ENCODE results near the gene R3HCC1L. TPM values are rescaled to one million over a fixed set of nuclear protein-coding genes. Genes with fewer than 3 reads are reported as not detected.

Gene R3HCC1L
- total RNA-seq, result 10 to 100 TPM; 19.6 to 21.8 TPM

DNA sequence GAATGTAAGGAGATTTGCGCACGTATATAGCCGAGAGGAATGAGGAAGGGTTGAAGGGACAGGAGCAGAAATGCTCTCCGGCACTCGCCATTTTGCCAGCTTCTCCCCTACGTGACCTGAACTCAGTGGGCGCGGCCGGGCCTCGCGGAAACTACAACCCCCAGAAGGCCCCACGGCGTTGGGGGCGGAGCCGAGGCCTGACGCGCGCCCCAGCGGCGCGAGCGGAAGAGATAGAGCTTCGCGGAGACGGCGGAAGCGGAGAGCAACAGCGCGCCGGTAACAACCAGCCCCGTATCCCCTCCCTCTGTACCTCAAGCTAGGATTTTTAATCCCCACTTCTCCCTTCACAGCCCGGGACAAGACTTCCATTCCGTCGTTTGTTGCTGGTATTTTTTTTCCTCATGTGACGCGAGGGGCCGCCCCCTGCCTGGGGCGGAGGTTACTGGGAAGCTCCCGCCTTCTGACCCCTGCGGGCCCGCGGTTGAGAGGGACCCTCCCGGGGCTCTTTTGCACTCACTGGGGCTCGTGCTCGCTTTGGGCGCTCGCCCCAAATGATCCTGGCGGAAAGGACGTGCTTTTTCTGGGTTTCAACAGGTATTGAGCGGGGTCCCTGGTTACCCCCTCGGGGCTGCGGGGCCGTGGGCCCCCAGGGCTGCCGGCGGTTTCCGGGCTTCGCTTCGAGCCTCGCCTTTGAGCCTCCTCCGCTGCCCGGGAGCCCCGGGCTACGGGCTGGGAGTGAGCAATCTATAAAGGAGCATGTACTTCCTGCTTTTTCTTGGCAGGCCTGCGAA, at the start of gene R3HCC1L:
TSS of gene R3HCC1L (plus strand) at position 227 of the 791 bp plus-strand sequence. CDS start 73,458 bp downstream, outside the sequence.
- Mint-ChIP-seq H3K27ac (peak within 1 kb of the TSS; percentile 96), H3K9me3 (peaks cover 5% of the 10 kb centered on the region), H3K27me3 (peaks cover 4% of the 10 kb centered on the region), H3K4me3 (peak within 1 kb of the TSS; percentile 88), H3K4me1 (peaks cover 34% of the 10 kb centered on the region), H3K36me3 (peaks cover 13% of the 10 kb centered on the region)
- ATAC-seq (ENCODE audit: low read depth) (peak; percentile 90), DNase-seq (peak; percentile 97)
- POLR2A ChIA-PET, result interaction anchor here (0.5 to 1.2 kb wide), 7 partner anchors 8 to 1852 kb away, joined by 3 to 5 read pairs (median 3); partner anchors contain the start of genes AVPI1, MARVELD1, RRP12 and ZFYVE27

DNA sequence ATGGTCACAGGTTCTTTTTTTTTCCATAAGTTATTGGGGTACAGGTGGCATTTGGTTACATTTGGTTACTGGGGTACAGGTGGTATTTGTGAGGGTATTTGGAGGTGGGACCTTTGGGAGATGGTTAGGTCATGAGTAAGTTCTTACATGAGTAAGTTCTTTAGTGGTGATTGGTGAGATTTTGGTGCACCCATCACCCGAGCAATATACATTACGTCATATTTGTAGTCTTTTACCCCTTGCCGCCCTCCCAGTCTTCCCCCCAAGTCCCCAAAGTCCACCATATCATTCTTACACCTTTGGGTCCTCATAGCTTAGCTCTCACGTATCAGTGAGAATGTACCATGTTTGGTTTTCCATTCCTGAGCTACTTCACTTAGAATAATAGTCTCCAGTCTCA, 49.2 kb upstream of the R3HCC1L start:
- Mint-ChIP-seq H3K36me3 (no peaks in the 10 kb centered on the region), H3K4me1 (no peaks in the 10 kb centered on the region), H3K9me3 (no peaks in the 10 kb centered on the region)

DNA sequence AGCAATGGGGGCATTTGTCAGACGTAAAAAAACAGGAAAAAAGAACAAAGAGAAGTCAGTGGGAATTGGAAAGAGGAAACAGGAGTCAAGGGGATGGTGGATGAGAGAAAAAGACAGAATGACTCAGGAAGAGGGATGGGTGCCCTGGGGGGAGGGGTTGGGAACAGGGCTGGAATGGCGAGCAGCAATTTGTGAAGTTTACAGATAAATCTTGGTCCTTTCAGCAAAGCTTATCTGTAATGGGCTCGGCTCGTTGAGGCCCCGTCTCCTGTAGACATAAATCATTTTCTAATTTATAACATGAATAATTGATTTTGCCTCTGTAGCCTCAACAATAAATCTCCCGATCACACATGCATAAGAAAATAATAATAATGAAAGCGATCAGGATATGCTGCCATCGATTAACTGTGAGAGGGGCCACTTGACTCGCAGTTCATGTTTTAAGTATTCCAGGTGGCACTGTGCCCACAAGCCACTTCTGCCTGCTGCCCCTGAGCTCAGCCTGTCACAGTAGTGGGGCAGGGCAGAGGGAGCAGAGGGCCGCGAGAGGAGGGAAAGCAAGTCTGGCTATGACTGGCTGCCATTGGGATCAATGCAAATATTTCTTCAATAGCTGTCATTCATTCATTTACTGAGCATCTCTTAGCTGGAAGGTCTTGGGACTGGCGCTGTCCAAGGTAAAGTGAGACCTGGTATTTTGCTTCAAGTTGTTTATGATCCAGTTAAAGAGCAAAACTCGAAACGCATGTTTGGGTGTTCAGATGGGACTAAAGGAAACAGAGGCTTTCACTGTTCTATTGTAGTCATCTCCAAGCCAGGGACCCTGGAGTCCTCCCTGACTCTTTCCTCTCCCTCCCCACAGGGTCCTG, 47.4 kb upstream of the R3HCC1L start:
- peaks cover 10% of the 10 kb centered on the region for H3K27me3 Mint-ChIP-seq
- H3K27ac Mint-ChIP-seq, result no peak overlapping the region
- POLR2A ChIA-PET, result no interaction called here
- H3K4me1 Mint-ChIP-seq, result no peaks in the 10 kb centered on the region
- DNase-seq, result no peak
- no peaks in the 10 kb centered on the region for H3K36me3 Mint-ChIP-seq
- H3K4me3 Mint-ChIP-seq, result no peak overlapping the region
- no peaks in the 10 kb centered on the region for H3K9me3 Mint-ChIP-seq
- no peak for ATAC-seq (ENCODE audit: low read depth)

More for the DNA sequence above, 49.2 kb upstream of the R3HCC1L start:
- no peak overlapping the region for H3K27ac Mint-ChIP-seq
- no peak overlapping the region for H3K4me3 Mint-ChIP-seq
- DNase-seq (no peak), ATAC-seq (ENCODE audit: low read depth) (no peak)
- H3K27me3 Mint-ChIP-seq, result peaks cover 10% of the 10 kb centered on the region
- POLR2A ChIA-PET, result no interaction called here

DNA sequence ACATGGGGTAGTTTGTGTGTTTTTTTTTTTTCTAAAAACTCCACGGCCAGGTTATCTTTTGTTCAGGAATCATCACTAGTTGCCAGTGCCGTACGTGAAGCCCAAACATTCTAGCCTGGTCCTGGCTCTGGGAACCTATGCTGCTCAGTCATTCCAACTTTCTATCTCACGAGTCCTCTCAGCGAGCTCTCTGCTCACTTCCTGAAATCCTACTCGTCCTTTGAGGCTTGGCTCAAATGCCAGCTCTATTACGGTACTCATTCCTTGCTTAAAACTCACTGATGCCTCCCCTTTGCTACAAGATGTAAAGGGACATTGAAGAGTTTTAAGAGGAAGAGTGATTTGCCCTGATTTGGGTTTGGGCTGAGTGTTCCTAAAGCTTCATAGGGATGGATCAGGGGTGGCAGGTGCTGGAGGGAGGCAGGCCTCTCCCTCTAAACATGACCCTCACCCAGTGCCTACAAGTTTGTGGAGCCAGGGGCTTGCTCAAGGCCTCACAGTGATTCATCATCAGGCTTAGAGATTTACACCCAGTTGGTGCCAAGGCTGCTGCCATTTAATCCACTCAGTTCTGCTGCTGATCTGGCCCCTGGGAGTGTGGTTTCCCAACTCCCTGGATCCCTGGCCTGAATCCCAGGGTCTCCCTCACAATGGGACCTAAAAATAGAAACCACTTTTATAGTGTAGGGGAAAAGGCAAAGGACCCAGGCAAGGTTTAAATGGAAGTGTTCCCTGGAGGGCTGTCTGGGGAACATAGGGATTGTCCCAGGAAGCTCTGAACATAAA, 46.1 kb upstream of the R3HCC1L start:
- Mint-ChIP-seq H3K9me3 (no peaks in the 10 kb centered on the region), H3K4me3 (no peak overlapping the region), H3K27me3 (peaks cover 13% of the 10 kb centered on the region), H3K4me1 (no peaks in the 10 kb centered on the region), H3K27ac (no peak overlapping the region), H3K36me3 (no peaks in the 10 kb centered on the region)
- ATAC-seq (ENCODE audit: low read depth) (no peak), DNase-seq (no peak)
- POLR2A ChIA-PET, result no interaction called here

DNA sequence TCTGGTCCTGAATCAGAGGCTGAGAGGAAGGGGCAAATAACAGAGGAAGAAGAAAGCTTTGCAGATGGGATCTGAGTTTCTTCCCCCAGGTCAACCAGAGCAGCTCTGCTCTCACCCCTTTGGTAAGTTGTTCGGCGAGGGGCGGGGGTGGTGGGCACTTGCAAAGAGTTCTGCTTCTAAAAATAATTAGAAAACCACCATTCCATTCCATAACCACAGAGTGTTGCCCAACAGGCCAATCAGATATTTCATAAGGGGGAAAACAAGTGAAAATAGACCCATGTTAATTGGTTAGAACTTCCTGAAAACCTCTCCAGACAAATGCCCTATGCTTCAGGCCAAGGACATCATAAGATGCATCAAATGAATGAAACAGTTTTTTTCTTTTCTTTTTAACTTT, 43.6 kb upstream of the R3HCC1L start:
- no peak overlapping the region for H3K27ac Mint-ChIP-seq
- no peaks in the 10 kb centered on the region for H3K36me3 Mint-ChIP-seq
- ATAC-seq (ENCODE audit: low read depth) (no peak), DNase-seq (no peak)
- peaks cover 13% of the 10 kb centered on the region for H3K27me3 Mint-ChIP-seq
- H3K4me1 Mint-ChIP-seq, result no peaks in the 10 kb centered on the region
- POLR2A ChIA-PET, result no interaction called here
- H3K9me3 Mint-ChIP-seq, result no peaks in the 10 kb centered on the region
- no peak overlapping the region for H3K4me3 Mint-ChIP-seq

DNA sequence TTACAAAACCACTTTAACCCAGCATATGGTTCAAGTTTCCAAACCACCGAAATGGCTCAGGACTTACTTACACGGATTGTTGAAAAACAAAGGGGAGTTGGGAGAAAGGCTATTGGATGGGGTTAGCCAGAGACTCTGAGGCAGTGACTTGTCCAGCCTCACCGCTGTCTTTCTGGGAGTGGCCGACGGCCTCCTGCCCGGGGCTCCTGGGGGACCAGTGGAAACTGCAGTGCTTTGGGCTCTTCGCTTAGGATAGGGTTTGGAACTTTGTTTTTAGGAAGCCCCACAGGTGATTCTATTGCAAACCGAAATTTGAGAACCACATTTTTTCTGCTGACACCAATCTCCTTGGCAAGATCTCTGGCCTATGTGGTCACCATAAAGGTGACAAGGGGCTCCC, 38.1 kb upstream of the R3HCC1L start:
- Mint-ChIP-seq H3K4me3 (no peak overlapping the region), H3K4me1 (no peaks in the 10 kb centered on the region), H3K27me3 (peaks cover 5% of the 10 kb centered on the region), H3K9me3 (no peaks in the 10 kb centered on the region), H3K36me3 (no peaks in the 10 kb centered on the region), H3K27ac (no peak overlapping the region)
- DNase-seq (no peak), ATAC-seq (ENCODE audit: low read depth) (no peak)
- POLR2A ChIA-PET, result no interaction called here

DNA sequence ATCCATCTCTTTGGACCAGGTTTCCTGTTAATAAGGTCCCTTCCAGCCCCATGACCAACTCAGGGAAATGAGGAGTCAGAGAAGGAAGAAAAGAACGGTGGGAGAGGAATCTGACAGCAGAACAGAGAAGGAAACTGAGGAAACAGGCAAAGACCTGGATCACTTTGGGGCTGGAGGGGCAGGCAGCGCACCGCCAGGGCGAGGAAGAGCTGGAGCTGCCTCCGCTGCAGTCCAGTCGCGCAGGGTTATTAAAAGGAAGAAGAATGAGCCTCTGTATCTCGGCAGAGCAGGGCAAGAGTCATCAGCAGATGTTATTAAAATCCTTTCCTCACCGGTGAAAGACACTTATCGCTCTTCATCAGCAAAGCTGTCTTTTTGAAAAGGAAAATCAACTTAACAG, 37.7 kb upstream of the R3HCC1L start:
- no peaks in the 10 kb centered on the region for H3K9me3 Mint-ChIP-seq
- peaks cover 5% of the 10 kb centered on the region for H3K27me3 Mint-ChIP-seq
- ATAC-seq (ENCODE audit: low read depth) (no peak), DNase-seq (no peak)
- H3K36me3 Mint-ChIP-seq, result no peaks in the 10 kb centered on the region
- H3K4me1 Mint-ChIP-seq, result no peaks in the 10 kb centered on the region
- H3K27ac Mint-ChIP-seq, result no peak overlapping the region
- POLR2A ChIA-PET, result no interaction called here
- no peak overlapping the region for H3K4me3 Mint-ChIP-seq

DNA sequence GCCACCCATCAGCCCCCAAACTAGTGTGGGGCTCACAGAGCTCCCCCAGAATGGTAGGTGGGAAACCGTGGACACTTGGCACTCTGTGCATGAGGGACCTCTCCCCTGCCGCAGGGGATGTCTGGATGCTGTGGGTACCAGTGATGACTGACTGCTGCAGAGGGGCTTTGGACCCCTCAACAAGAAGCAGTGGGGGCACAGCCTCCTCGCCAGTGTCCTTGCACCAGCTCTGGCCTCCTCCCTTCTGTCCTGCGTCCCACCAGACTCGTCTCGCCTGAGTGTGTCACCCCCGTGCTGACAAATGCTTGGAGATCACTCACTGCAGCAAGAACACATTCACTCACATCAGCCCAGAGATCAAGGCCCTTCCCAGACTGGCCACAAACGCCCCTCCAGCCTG, 37.3 kb upstream of the R3HCC1L start:
- H3K4me3 Mint-ChIP-seq, result no peak overlapping the region
- H3K4me1 Mint-ChIP-seq, result no peaks in the 10 kb centered on the region
- no peaks in the 10 kb centered on the region for H3K36me3 Mint-ChIP-seq
- H3K9me3 Mint-ChIP-seq, result no peaks in the 10 kb centered on the region
- ATAC-seq (ENCODE audit: low read depth) (no peak), DNase-seq (no peak)
- peaks cover 5% of the 10 kb centered on the region for H3K27me3 Mint-ChIP-seq
- POLR2A ChIA-PET, result no interaction called here
- no peak overlapping the region for H3K27ac Mint-ChIP-seq

DNA sequence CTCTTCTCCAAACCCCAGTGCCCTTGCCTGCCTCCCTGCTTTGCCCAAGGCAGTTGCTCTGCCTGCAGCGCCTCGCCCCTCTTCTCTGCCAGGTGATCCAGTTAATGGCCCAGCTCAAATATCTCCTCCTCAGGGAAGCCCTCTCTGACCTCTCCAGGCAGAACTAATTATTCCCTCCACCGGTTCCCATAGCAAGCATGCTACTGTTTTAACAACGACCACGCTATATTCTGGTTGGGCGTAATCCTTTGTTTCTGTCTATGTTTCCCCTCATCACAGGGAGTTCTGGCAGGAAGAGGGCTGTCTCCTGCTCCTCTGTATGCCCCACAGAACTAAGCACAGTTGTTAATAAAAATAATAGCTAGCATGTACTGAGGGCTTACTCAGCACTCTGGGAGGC, 36.8 kb upstream of the R3HCC1L start:
- Mint-ChIP-seq H3K9me3 (no peaks in the 10 kb centered on the region), H3K27ac (no peak overlapping the region), H3K36me3 (no peaks in the 10 kb centered on the region), H3K4me3 (no peak overlapping the region), H3K27me3 (peaks cover 5% of the 10 kb centered on the region), H3K4me1 (no peaks in the 10 kb centered on the region)
- no peak for DNase-seq
- POLR2A ChIA-PET, result no interaction called here
- ATAC-seq (ENCODE audit: low read depth), result no peak

DNA sequence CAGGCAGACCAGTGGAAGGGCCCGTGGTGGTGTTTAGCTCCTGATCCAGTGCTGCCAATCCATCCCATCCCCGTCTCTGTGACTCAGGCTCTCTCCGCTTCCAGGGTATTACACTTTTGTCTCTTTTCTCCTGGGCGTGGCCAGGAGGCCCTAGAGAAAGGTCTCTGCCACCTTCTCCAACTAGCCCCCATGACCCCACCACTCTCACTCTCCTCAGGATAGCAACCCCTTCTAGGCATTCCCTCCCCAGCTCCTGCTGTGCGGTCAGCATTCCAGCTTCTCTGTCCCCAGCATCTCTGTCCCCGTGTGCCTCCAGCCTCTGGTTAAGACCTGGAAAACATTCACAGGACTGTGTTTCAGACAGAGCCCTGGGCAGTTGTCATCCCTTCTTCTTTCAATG, 36.2 kb upstream of the R3HCC1L start:
- ATAC-seq (ENCODE audit: low read depth) (no peak), DNase-seq (no peak)
- H3K9me3 Mint-ChIP-seq, result no peaks in the 10 kb centered on the region
- no peaks in the 10 kb centered on the region for H3K36me3 Mint-ChIP-seq
- H3K27me3 Mint-ChIP-seq, result peaks cover 2% of the 10 kb centered on the region
- no peaks in the 10 kb centered on the region for H3K4me1 Mint-ChIP-seq
- no peak overlapping the region for H3K27ac Mint-ChIP-seq
- H3K4me3 Mint-ChIP-seq, result no peak overlapping the region
- POLR2A ChIA-PET, result no interaction called here

DNA sequence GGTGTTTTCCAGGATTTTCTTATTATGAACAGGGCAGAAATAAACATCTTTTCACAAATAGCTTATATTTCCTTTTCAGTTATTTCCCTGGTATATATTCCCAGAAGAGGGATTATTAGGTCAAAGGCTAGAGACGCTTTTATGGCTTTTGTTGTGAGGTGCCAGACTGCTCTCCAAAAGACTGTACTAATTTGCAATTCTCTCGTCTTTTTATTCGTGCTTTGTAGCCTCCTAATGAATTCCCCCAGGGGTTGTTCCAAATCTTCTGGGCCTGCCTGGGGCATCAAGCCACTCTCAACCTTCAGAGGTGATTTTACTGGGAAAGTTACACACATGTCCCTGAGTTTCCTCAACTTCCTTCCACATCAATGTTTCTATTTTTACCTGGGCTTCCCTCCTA, 34.0 kb upstream of the R3HCC1L start:
- H3K4me1 Mint-ChIP-seq, result no peaks in the 10 kb centered on the region
- ATAC-seq (ENCODE audit: low read depth) (no peak), DNase-seq (no peak)
- no peaks in the 10 kb centered on the region for H3K9me3 Mint-ChIP-seq
- H3K36me3 Mint-ChIP-seq, result no peaks in the 10 kb centered on the region
- H3K27ac Mint-ChIP-seq, result no peak overlapping the region
- peaks cover 2% of the 10 kb centered on the region for H3K27me3 Mint-ChIP-seq
- H3K4me3 Mint-ChIP-seq, result no peak overlapping the region
- POLR2A ChIA-PET, result no interaction called here

DNA sequence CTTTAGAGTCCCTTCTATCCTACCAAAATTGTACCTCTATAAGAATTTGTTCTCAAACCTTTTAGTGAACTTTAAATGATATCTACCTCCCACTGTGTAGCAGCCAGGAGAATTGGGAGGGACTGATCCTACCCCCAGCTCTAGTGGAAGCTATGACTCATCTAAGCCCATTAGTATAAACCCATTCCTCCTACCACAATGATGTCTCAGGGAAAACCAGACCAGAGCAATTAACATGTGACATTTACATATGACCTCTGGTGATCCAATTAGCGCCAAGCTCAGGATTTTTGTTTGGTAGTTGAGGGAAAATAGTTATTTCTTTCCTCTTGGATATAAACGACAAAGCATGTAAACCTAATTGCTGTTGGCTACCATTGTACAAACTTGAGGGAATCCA, 33.1 kb upstream of the R3HCC1L start:
- POLR2A ChIA-PET, result no interaction called here
- H3K4me3 Mint-ChIP-seq, result no peak overlapping the region
- H3K9me3 Mint-ChIP-seq, result no peaks in the 10 kb centered on the region
- H3K27me3 Mint-ChIP-seq, result peaks cover 2% of the 10 kb centered on the region
- ATAC-seq (ENCODE audit: low read depth) (no peak), DNase-seq (no peak)
- H3K36me3 Mint-ChIP-seq, result no peaks in the 10 kb centered on the region
- H3K4me1 Mint-ChIP-seq, result no peaks in the 10 kb centered on the region
- no peak overlapping the region for H3K27ac Mint-ChIP-seq

DNA sequence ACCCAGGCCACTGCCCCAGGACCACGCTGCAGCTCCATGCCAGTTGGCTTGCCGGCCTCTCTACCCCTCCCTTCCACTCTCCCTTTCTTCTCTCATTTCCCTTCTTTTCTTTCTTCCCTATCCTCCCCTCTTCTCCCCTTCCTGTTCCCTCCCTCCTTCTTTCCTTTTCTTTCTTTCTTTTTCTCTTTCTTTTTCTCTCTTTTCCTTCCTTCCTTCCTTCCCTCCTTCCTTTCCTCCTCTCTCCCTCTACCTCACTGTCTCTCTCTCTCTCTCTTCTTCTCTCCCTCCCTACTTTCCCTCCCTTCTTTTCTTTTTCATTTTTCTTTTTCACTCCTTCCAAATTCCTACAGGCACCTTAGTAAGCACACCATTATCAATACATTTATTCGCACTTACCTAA, 30.3 kb upstream of the R3HCC1L start:
- no peaks in the 10 kb centered on the region for H3K36me3 Mint-ChIP-seq
- no peak overlapping the region for H3K4me3 Mint-ChIP-seq
- H3K27me3 Mint-ChIP-seq, result peaks cover under 1% of the 10 kb centered on the region
- POLR2A ChIA-PET, result no interaction called here
- ATAC-seq (ENCODE audit: low read depth) (no peak), DNase-seq (no peak)
- H3K4me1 Mint-ChIP-seq, result no peaks in the 10 kb centered on the region
- H3K27ac Mint-ChIP-seq, result no peak overlapping the region
- no peaks in the 10 kb centered on the region for H3K9me3 Mint-ChIP-seq

Data from activated naive CD8-positive, alpha-beta T cell treated with anti-CD3 and anti-CD28 coated beads, Interleukin-2, amount 10 ng/mL, durations not matched to agents 7 days and 5 days (primary cell).